ENCODE results near the gene SPRR5.

Gene SPRR5

DNA sequence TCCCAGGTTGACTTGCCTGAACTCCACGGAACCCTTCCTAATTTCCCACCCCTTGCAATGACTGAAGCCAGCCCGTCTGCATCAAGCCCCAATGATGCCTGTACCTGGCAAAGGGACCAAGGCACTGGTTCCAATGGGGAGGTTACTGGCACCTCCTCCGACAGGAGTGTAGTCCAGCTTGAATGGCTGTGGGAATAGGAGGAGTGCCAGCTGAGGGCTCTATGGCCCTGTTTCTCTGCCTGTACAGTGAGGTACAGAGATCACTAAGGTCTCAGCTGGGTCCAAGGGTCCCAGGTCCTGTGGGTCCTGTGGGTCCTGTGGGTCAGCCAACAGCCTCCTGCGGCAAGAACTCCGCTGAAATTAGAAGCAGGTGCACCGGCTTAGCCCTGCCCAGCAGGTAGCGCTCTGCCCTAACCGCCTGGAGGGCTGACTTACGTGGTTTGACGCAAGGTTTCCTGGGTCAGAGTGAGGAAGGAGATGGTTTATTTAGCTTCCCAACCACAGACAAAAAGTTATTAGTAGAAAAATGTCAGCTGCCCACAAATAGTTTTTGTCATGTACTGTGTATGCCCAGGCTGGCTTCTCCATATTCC is 13.5 kb downstream of the SPRR5 start:
- Mint-ChIP-seq H3K36me3 (no peaks in the 10 kb centered on the region), H3K9me3 (no peaks in the 10 kb centered on the region), H3K4me1 (peaks cover 8% of the 10 kb centered on the region), H3K27ac (no peak overlapping the region), H3K27me3 (peaks cover 15% of the 10 kb centered on the region), H3K4me3 (no peak overlapping the region)
- ATAC-seq (ENCODE audit: low read depth) (no peak), DNase-seq (ENCODE audit: low spot score in 2 of 2) (no peak)

GRCh38 chr1:152961226-152961891 is 14.4 kb downstream of the SPRR5 start:
- Mint-ChIP-seq H3K36me3 (no peaks in the 10 kb centered on the region), H3K9me3 (no peaks in the 10 kb centered on the region), H3K27me3 (peaks cover 16% of the 10 kb centered on the region), H3K4me3 (no peak overlapping the region), H3K27ac (no peak overlapping the region), H3K4me1 (peaks cover 8% of the 10 kb centered on the region)
- ATAC-seq (ENCODE audit: low read depth) (no peak), DNase-seq (ENCODE audit: low spot score in 2 of 2) (no peak)

DNA sequence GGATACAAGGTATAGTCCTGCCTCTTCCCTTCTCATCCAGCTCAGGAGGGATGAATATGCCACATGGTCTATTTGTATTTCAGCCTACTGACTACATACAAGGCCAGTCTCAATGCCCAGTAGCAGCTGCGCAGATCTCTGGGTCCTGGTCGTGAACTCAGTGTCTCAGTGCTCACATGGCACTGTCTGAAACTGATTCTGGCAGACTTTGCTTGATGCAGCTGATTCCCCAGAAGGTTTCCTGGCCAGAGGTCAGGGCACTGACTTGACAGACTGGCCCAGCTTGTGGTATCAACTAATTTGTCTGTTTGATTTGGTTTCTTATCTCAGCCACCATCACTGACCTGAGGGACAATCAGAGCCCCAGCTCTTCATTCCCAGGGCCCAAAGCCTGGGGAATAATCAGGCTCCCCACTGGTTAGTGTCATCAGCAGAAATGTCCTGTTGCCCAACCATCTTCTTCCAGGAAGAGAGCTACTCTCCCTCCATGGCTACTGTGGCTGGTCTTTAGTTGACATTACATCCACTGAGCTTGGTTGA is 15.9 kb downstream of the SPRR5 start:
- no peak overlapping the region for H3K27ac Mint-ChIP-seq
- ATAC-seq (ENCODE audit: low read depth): no peak
- H3K9me3 Mint-ChIP-seq: no peaks in the 10 kb centered on the region
- no peaks in the 10 kb centered on the region for H3K36me3 Mint-ChIP-seq
- no peak overlapping the region for H3K4me3 Mint-ChIP-seq
- peaks cover 16% of the 10 kb centered on the region for H3K27me3 Mint-ChIP-seq
- peaks cover 8% of the 10 kb centered on the region for H3K4me1 Mint-ChIP-seq
- DNase-seq (ENCODE audit: low spot score in 2 of 2): no peak

DNA sequence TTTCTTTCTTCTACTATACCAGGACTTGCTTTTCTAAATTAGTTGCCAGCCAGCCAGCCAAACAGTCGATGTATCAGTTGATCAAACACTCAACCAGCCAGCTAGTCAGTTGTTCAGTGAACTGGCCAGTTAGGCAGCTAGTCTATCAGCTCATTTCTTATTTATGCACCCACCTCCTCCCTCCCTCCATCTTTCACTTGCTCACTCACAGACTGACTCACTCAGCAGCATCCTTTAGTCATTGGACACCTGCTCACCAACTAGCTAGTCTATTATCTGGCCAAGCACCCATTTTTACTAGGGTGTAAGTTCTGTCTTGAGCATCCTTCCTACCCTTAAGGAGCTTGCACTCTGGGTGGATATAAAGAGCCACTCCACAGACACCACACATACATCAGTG is 17.5 kb downstream of the SPRR5 start:
- Mint-ChIP-seq H3K9me3 (no peaks in the 10 kb centered on the region), H3K27ac (no peak overlapping the region), H3K4me1 (peaks cover 8% of the 10 kb centered on the region), H3K27me3 (peaks cover 15% of the 10 kb centered on the region), H3K4me3 (no peak overlapping the region), H3K36me3 (no peaks in the 10 kb centered on the region)
- ATAC-seq (ENCODE audit: low read depth) (no peak), DNase-seq (ENCODE audit: low spot score in 2 of 2) (no peak)

GRCh38 chr1:152965853-152966252 is 18.8 kb downstream of the SPRR5 start:
- Mint-ChIP-seq H3K27ac (no peak overlapping the region), H3K4me1 (peaks cover 7% of the 10 kb centered on the region), H3K4me3 (no peak overlapping the region), H3K9me3 (no peaks in the 10 kb centered on the region), H3K27me3 (peaks cover 11% of the 10 kb centered on the region), H3K36me3 (no peaks in the 10 kb centered on the region)
- DNase-seq (ENCODE audit: low spot score in 2 of 2) (no peak), ATAC-seq (ENCODE audit: low read depth) (no peak)

GRCh38 chr1:152967201-152967600 is 20.2 kb downstream of the SPRR5 start:
- H3K27me3 Mint-ChIP-seq: peaks cover 14% of the 10 kb centered on the region
- H3K4me3 Mint-ChIP-seq: no peak overlapping the region
- ATAC-seq (ENCODE audit: low read depth): no peak
- H3K27ac Mint-ChIP-seq: no peak overlapping the region
- no peaks in the 10 kb centered on the region for H3K4me1 Mint-ChIP-seq
- no peak for DNase-seq (ENCODE audit: low spot score in 2 of 2)
- H3K36me3 Mint-ChIP-seq: no peaks in the 10 kb centered on the region
- no peaks in the 10 kb centered on the region for H3K9me3 Mint-ChIP-seq

GRCh38 chr1:152968248-152968647 is 21.2 kb downstream of the SPRR5 start:
- Mint-ChIP-seq H3K9me3 (no peaks in the 10 kb centered on the region), H3K27me3 (peaks cover 18% of the 10 kb centered on the region), H3K4me3 (no peak overlapping the region), H3K36me3 (no peaks in the 10 kb centered on the region), H3K27ac (no peak overlapping the region), H3K4me1 (no peaks in the 10 kb centered on the region)
- ATAC-seq (ENCODE audit: low read depth): no peak
- DNase-seq (ENCODE audit: low spot score in 2 of 2): no peak

DNA sequence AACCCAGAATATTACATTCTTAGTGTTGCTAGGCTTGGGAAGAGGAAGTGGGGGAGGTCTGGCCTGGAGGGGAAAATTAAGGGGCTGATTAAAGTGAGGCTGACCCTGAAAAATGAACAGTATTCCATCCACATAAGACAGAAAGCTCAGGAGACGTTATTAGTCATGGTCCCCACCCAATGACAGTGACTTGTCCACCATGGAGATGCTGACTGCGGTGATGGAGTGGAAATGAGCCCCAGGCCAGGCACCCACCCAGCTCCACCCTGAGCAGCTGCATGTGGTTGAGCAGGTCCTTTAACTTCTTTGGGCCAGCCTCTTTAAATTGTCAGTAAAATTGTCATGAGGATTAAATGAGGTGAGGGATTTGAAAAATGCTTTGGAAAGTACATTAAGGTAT is 22.0 kb downstream of the SPRR5 start:
- no peak for DNase-seq (ENCODE audit: low spot score in 2 of 2)
- Mint-ChIP-seq H3K27me3 (peaks cover 14% of the 10 kb centered on the region), H3K27ac (no peak overlapping the region), H3K4me1 (no peaks in the 10 kb centered on the region), H3K9me3 (no peaks in the 10 kb centered on the region), H3K36me3 (no peaks in the 10 kb centered on the region), H3K4me3 (no peak overlapping the region)
- no peak for ATAC-seq (ENCODE audit: low read depth)

DNA sequence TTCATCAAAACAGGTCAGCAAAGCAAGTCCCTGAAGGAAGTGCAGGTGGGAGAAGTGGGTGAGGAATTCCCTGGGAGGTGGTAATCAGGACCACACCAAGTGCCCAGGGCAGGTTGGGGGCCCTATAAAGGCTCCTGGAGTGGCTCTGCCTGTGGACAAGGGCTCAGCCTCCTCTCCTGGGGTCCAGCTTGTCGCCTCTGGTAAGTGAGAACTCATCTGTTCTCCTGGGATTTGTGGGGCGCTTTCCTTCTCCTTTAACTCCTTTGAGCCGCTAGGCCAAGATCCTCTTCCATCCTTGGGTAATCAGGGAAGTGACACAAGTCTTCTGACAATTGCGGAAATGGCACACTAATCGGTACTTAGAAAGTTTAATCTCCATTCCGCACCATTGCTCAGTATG is 23.5 kb downstream of the SPRR5 start, which contains the start of gene SPRR4:
Gene SPRR4 (plus strand): TSS at position 154 of the 400 bp plus-strand sequence. CDS start 1,243 bp downstream, outside the sequence.
- ATAC-seq (ENCODE audit: low read depth) (no peak), DNase-seq (ENCODE audit: low spot score in 2 of 2) (no peak)
- H3K9me3 Mint-ChIP-seq: no peaks in the 10 kb centered on the region
- H3K36me3 Mint-ChIP-seq: no peaks in the 10 kb centered on the region
- H3K4me1 Mint-ChIP-seq: no peaks in the 10 kb centered on the region
- H3K27me3 Mint-ChIP-seq: peaks cover 10% of the 10 kb centered on the region
- H3K27ac Mint-ChIP-seq: no peak within 1 kb of the TSS
- no peak within 1 kb of the TSS for H3K4me3 Mint-ChIP-seq

DNA sequence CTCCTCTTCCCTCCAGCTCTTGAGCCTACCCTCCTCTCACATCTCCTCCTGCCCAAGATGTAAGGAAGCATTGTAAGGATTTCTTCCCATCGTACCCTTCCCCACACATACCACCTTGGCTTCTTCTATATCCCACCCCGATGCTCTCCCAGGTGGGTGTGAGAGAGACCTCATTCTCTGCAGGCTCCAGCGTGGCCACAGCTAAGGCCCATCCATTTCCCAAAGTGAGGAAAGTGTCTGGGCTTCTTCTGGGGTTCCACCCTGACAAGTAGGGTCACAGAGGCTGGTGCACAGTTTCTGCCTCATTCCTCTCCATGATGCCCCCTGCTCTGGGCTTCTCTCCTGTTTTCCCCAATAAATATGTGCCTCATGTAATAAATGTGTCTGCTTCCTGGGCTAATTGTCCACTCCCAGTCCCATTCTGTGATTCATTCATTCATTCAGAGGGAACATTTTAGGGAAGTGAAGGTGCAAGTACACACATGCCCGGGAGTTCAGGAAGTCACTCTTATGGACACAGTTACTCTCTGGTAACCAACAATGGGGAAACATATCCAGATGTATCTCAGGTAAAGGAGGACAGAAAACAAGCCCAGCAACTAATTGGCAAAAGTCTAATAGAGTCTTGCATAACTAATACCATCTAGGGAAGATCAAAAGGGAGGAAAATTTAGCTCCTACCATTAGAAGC is 25.3 kb downstream of the SPRR5 start:
- Mint-ChIP-seq H3K27ac (no peak overlapping the region), H3K4me1 (no peaks in the 10 kb centered on the region), H3K4me3 (no peak overlapping the region), H3K36me3 (no peaks in the 10 kb centered on the region), H3K9me3 (no peaks in the 10 kb centered on the region), H3K27me3 (peaks cover 10% of the 10 kb centered on the region)
- DNase-seq (ENCODE audit: low spot score in 2 of 2) (no peak), ATAC-seq (ENCODE audit: low read depth) (no peak)

- Mint-ChIP-seq H3K9me3 (no peaks in the 10 kb centered on the region), H3K4me3 (no peak overlapping the region), H3K36me3 (no peaks in the 10 kb centered on the region), H3K4me1 (no peaks in the 10 kb centered on the region), H3K27ac (no peak overlapping the region), H3K27me3 (peaks cover 18% of the 10 kb centered on the region)
- no peak for DNase-seq (ENCODE audit: low spot score in 2 of 2)
- ATAC-seq (ENCODE audit: low read depth): no peak
Measured at GRCh38 chr1:152976688-152977087, 29.7 kb downstream of the SPRR5 start.

DNA sequence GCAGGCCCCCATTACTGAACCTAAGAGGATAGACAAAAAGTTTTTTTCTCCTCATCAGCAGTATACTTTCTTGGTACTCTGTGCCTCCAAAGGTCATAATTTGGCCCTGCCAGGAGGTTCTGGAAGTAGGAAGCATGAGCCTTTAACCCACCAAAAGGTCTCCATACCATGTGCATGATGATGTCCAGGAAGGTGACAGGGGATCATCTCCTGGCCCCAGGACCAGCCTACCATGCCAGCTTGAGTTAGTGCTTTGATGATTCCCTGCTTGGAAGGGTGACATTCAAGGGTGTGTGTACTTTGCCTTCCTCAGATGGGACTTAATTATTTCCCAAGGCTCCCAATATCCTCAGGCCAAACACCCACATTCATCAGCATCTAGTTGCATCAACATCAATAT is 30.6 kb downstream of the SPRR5 start:
- DNase-seq (ENCODE audit: low spot score in 2 of 2) (no peak), ATAC-seq (ENCODE audit: low read depth) (no peak)
- Mint-ChIP-seq H3K9me3 (no peaks in the 10 kb centered on the region), H3K4me3 (no peak overlapping the region), H3K36me3 (no peaks in the 10 kb centered on the region), H3K27me3 (peaks cover 15% of the 10 kb centered on the region), H3K4me1 (no peaks in the 10 kb centered on the region), H3K27ac (no peak overlapping the region)

DNA sequence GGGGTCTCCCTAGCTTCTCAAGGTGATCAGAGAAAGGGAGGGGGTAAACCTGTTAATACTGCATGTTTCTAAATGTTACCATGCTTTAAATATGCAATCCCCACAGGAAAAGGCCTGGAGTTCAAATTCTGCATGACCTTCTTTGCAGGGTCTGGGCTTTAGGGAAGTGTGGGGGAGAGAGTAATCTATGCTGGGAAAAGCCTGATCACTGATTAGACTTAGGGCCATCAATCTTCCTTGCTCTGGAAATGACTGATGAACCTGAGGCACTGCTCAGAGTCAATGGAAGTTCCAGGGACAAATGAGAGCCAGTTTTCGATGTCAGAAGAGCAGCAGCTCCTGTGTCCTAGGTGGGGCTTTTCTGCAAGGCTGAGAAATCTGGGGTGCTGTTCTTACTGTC is 33.7 kb downstream of the SPRR5 start:
- DNase-seq (ENCODE audit: low spot score in 2 of 2): no peak
- Mint-ChIP-seq H3K4me1 (no peaks in the 10 kb centered on the region), H3K9me3 (no peaks in the 10 kb centered on the region), H3K27me3 (peaks cover 21% of the 10 kb centered on the region), H3K27ac (no peak overlapping the region), H3K36me3 (no peaks in the 10 kb centered on the region), H3K4me3 (no peak overlapping the region)
- ATAC-seq (ENCODE audit: low read depth): no peak

- H3K9me3 Mint-ChIP-seq: no peaks in the 10 kb centered on the region
- ATAC-seq (ENCODE audit: low read depth) (no peak), DNase-seq (ENCODE audit: low spot score in 2 of 2) (no peak)
- no peaks in the 10 kb centered on the region for H3K36me3 Mint-ChIP-seq
- no peak overlapping the region for H3K4me3 Mint-ChIP-seq
- no peaks in the 10 kb centered on the region for H3K4me1 Mint-ChIP-seq
- H3K27me3 Mint-ChIP-seq: peaks cover 23% of the 10 kb centered on the region
- H3K27ac Mint-ChIP-seq: no peak overlapping the region
Measured at GRCh38 chr1:152981146-152981871, 34.3 kb downstream of the SPRR5 start.

Measured in memory B cell (primary cell).